Stimulated activated CD8-positive, alpha-beta memory T cell treated with anti-CD3 and anti-CD28 coated beads, Interleukin-4, amount 100 ng/mL, for 1 hour (primary cell): ENCODE results near the gene RNF20.
"Not testable (repeated sequence)": the region's sequence is repeated elsewhere in the genome, so short reads cannot be mapped to it uniquely, and the experiment has no call there.

Experiments used
- DNase-seq, 2 donors: peaks; one replicate each; pipeline ENCODE4 v3.0.0-alpha.2; 2020; ENCODE audit warnings: low read depth in 2 of 2, low spot score in 1 of 2

RNF20 gene

GRCh38 chr9:101587332-101588043 lies 53.8 kb downstream of the RNF20 start:
- no peak for DNase-seq

GRCh38 chr9:101590074-101590473 lies 56.4 kb downstream of the RNF20 start:
- DNase-seq = not testable (repeated sequence)

- DNase-seq = no peak
These were observed 57.2 kb downstream of the RNF20 start for GRCh38 chr9:101590901-101591300.

- DNase-seq = no peak
These were observed 58.3 kb downstream of the RNF20 start for GRCh38 chr9:101591787-101592446.

GRCh38 chr9:101592788-101593187 lies 59.1 kb downstream of the RNF20 start:
- no peak for DNase-seq

GRCh38 chr9:101593345-101593744 lies 59.7 kb downstream of the RNF20 start:
- no peak for DNase-seq

- DNase-seq = no peak
These were observed 61.1 kb downstream of the RNF20 start, which contains the start of gene PPP3R2 for GRCh38 chr9:101594796-101595195. TSS of gene PPP3R2 (minus strand) at chr9:101594969. CDS start at chr9:101594921, 48 bp downstream.

- no peak for DNase-seq
These were observed 68.5 kb downstream of the RNF20 start for GRCh38 chr9:101601904-101602765.

- no peak for DNase-seq
These were observed 70.6 kb downstream of the RNF20 start for GRCh38 chr9:101604296-101604695.

- DNase-seq = no peak
These were observed 71.9 kb downstream of the RNF20 start for GRCh38 chr9:101605547-101605946.
